ENCODE results near the gene ADPGK. TPM values are rescaled to one million over a fixed set of nuclear protein-coding genes. Genes with fewer than 3 reads are reported as not detected.

Gene ADPGK
- total and polyA plus RNA-seq, 2 donors (not counting 1 experiment from before 2014, with no cell fraction given), result 128 to 174 TPM

- CTCF ChIA-PET, result interaction anchor here (1.6 kb wide), 1 partner anchor 296 kb away, joined by 3 read pairs; no protein-coding TSS in a partner anchor
- Mint-ChIP-seq H3K9me3 (ENCODE audit: insufficient read depth) (no peaks in the 10 kb centered on the region), H3K27me3 (no peaks in the 10 kb centered on the region), H3K4me1 (peaks cover 21% of the 10 kb centered on the region), H3K27ac (no peak overlapping the region), H3K4me3 (no peak overlapping the region)
- no peak overlapping the region for H3K9ac ChIP-seq (ENCODE audit: low read length)
- no peak overlapping the region for H3K4me2 ChIP-seq (replicated peaks; ENCODE audit: low read depth, low read length, poor library complexity, severe bottlenecking)
- peaks cover 21% of the 10 kb centered on the region for H3K79me2 ChIP-seq (ENCODE audit: control insufficient read depth, insufficient read depth, low read length)
- H3K36me3 ChIP-seq (replicated peaks in 1 of 2; ENCODE audit: control extremely low read depth in 1 of 2, control insufficient read depth in 1 of 2, extremely low read depth in 1 of 2, insufficient read depth in 2 of 2, low read length in 1 of 2), result peaks cover 0 to 7% of the 10 kb centered on the region in 2 experiments
- H3K4me1 ChIP-seq (ENCODE audit: control insufficient read depth in 2 of 2, insufficient read depth in 2 of 2, low read length in 2 of 2), result peaks cover 21 to 24% of the 10 kb centered on the region in 2 donors
- DNase-seq (no peak), ATAC-seq (ENCODE audit: low read depth) (no peak)
- H3K27me3 ChIP-seq (replicated peaks in 1 of 4; ENCODE audit: control extremely low read depth in 1 of 4, control insufficient read depth in 3 of 4, insufficient read depth in 4 of 4, low read length in 3 of 4), result peaks cover 0 to 2% (median 1%) of the 10 kb centered on the region in 4 experiments
- 100% methylated on average over 3 of the region's 4 CpGs for WGBS (ENCODE audit: insufficient coverage)
- H4K20me1 ChIP-seq (ENCODE audit: control insufficient read depth, insufficient read depth, low read length, poor library complexity, severe bottlenecking), result peaks cover 16% of the 10 kb centered on the region
- POLR2A ChIA-PET, result no interaction called here
- intact Hi-C loops (cut with micrococcal nuclease), result no loop called here
- H2AFZ ChIP-seq (ENCODE audit: insufficient read depth, low read depth, low read length, poor library complexity, severe bottlenecking), result no peak overlapping the region
- no peaks in the 10 kb centered on the region for H3K9me3 ChIP-seq (ENCODE audit: control extremely low read depth in 1 of 3, control insufficient read depth in 2 of 3, insufficient read depth in 1 of 3, low read length in 2 of 3)
- no peak overlapping the region for H3K4me3 ChIP-seq (ENCODE audit: control extremely low read depth in 1 of 5, extremely low read depth in 1 of 5, insufficient read depth in 1 of 5, low read depth in 2 of 5, low read length in 4 of 5)
- no peak overlapping the region for H3K27ac ChIP-seq (ENCODE audit: low read length in 2 of 2)
- TF ChIP-seq EZH2 (IDR thresholded peaks at IDR 0.05; ENCODE audit: borderline replicate concordance, insufficient read depth, low read depth, low read length, poor library complexity, severe bottlenecking) (no peak), CTCF (IDR thresholded peaks at IDR 0.05) (no peak)
These were observed 2.7 kb upstream of the ADPGK start for GRCh38 chr15:72786242-72786641.

GRCh38 chr15:72785841-72786240 lies 2.3 kb upstream of the ADPGK start:
- H3K27me3 Mint-ChIP-seq, result no peaks in the 10 kb centered on the region
- ATAC-seq (ENCODE audit: low read depth), result no peak
- intact Hi-C loops (cut with micrococcal nuclease), result loop anchor here (2.0 kb wide), 1 partner anchor 267 kb away; the partner anchor contains the start of gene NEO1
- H3K9me3 ChIP-seq (ENCODE audit: control extremely low read depth in 1 of 3, control insufficient read depth in 2 of 3, insufficient read depth in 1 of 3, low read length in 2 of 3), result no peaks in the 10 kb centered on the region
- TF ChIP-seq CTCF (IDR thresholded peaks at IDR 0.05) (no peak), EZH2 (IDR thresholded peaks at IDR 0.05; ENCODE audit: borderline replicate concordance, insufficient read depth, low read depth, low read length, poor library complexity, severe bottlenecking) (no peak)
- no peaks in the 10 kb centered on the region for H3K9me3 Mint-ChIP-seq (ENCODE audit: insufficient read depth)
- DNase-seq, result no peak
- ChIA-PET CTCF (interaction anchor here (1.0 to 1.6 kb wide), 2 partner anchors 9 to 296 kb away, joined by 3 read pairs; no protein-coding TSS in a partner anchor), POLR2A (no interaction called here)
- no peak overlapping the region for H3K9ac ChIP-seq (ENCODE audit: low read length)
- H4K20me1 ChIP-seq (ENCODE audit: control insufficient read depth, insufficient read depth, low read length, poor library complexity, severe bottlenecking), result peaks cover 20% of the 10 kb centered on the region
- H3K4me1 Mint-ChIP-seq, result peaks cover 25% of the 10 kb centered on the region
- no peak overlapping the region for H3K27ac ChIP-seq (ENCODE audit: low read length in 2 of 2)
- H3K79me2 ChIP-seq (ENCODE audit: control insufficient read depth, insufficient read depth, low read length), result peaks cover 25% of the 10 kb centered on the region
- no peak overlapping the region for H3K4me3 ChIP-seq (ENCODE audit: control extremely low read depth in 1 of 5, extremely low read depth in 1 of 5, insufficient read depth in 1 of 5, low read depth in 2 of 5, low read length in 4 of 5)
- WGBS (ENCODE audit: insufficient coverage), result 80% methylated on average over 1 of the region's 2 CpGs
- H3K4me2 ChIP-seq (replicated peaks; ENCODE audit: low read depth, low read length, poor library complexity, severe bottlenecking), result no peak overlapping the region
- no peak overlapping the region for H3K4me3 Mint-ChIP-seq
- H3K36me3 ChIP-seq (replicated peaks in 1 of 2; ENCODE audit: control extremely low read depth in 1 of 2, control insufficient read depth in 1 of 2, extremely low read depth in 1 of 2, insufficient read depth in 2 of 2, low read length in 1 of 2), result peaks cover 0 to 11% of the 10 kb centered on the region in 2 experiments
- H3K4me1 ChIP-seq (ENCODE audit: control insufficient read depth in 2 of 2, insufficient read depth in 2 of 2, low read length in 2 of 2), result peaks cover 25 to 28% of the 10 kb centered on the region in 2 donors
- peak overlapping the region; percentile 86 for H2AFZ ChIP-seq (ENCODE audit: insufficient read depth, low read depth, low read length, poor library complexity, severe bottlenecking)
- H3K27me3 ChIP-seq (replicated peaks in 1 of 4; ENCODE audit: control extremely low read depth in 1 of 4, control insufficient read depth in 3 of 4, insufficient read depth in 4 of 4, low read length in 3 of 4), result peaks cover 0 to 2% (median 1%) of the 10 kb centered on the region in 4 experiments
- H3K27ac Mint-ChIP-seq, result no peak overlapping the region
